GM12878 (cell line): Measurements from ENCODE around the gene RHOXF2B. TPM values are rescaled to one million over a fixed set of nuclear protein-coding genes. Genes with fewer than 3 reads are reported as not detected.

Source experiments
- ATAC-seq: fragments of 200-7000 bp; cut with Tn5 transposase; 3 replicates; pipeline ENCODE4 v1.9.1; 2020; ENCODE audit warnings: mild to moderate bottlenecking, moderate library complexity
- BruUV-seq: library from RNA; stranded (reverse); fragments of 400-500 nt; replicated peaks from 2 replicates; lab custom pipeline; 2021; lab: Mats Ljungman, UMichigan
- CTCF ChIA-PET: fragments of 300-600 bp; sonication (Branson Sonifier 250); formaldehyde crosslinking; extraction: SDS; loops from one replicate; lab custom pipeline; 2021; ENCODE audit warnings: inconsistent platforms; lab: Yijun Ruan, JAX
- POLR2A ChIA-PET: fragments of 350-600 bp; formaldehyde crosslinking; extraction: SDS; loops from one replicate; lab custom pipeline; 2021; ENCODE audit warnings: inconsistent platforms; lab: Charles Lee
- RAD21 ChIA-PET: fragments of 300-600 bp; sonication (Branson Sonifier 250); formaldehyde crosslinking; loops from one replicate; lab custom pipeline; 2023; ENCODE audit warnings: antibody characterized with exemption; ENCODE audit not compliant: unreplicated experiment; lab: Charles Lee
- SMC1A ChIA-PET: fragments of 300-600 bp; sonication (Branson Sonifier 250); formaldehyde crosslinking; loops from one replicate; lab custom pipeline; 2023; ENCODE audit not compliant: unreplicated experiment, uncharacterized antibody; lab: Charles Lee
- DNase-seq: peaks from one replicate; pipeline ENCODE4 v3.0.0-alpha.2; 2011; ENCODE audit warnings: low read depth, low spot score
- FAIRE-seq: peaks from 3 replicates; lab custom pipeline; 2011; peaks lifted over from hg19 to GRCh38; lab: Jason Lieb, UNC
- H2AFZ ChIP-seq: 2 replicates; pipeline ENCODE4 v1.6.0; 2011; ENCODE audit warnings: low read depth, low read length, control low read depth; ENCODE audit not compliant: control insufficient read depth
- H3K27ac ChIP-seq: 2 replicates; pipeline ENCODE4 v1.5.1; 2011; ENCODE audit warnings: control low read depth; ENCODE audit not compliant: control insufficient read depth, insufficient read depth
- H3K27me3 ChIP-seq, 2 experiments: replicated peaks in 1 of 2; 2 replicates each; pipeline versions ENCODE4 v1.6.0 to v1.6.1; 2011; ENCODE audit warnings: low read length in 1 of 2; ENCODE audit not compliant: control insufficient read depth in 2 of 2, insufficient read depth in 2 of 2
- H3K36me3 ChIP-seq, 2 experiments: 2 replicates each; pipeline ENCODE4 v1.5.1; 2011; ENCODE audit warnings: low read length in 1 of 2; ENCODE audit not compliant: control insufficient read depth in 2 of 2, insufficient read depth in 2 of 2
- H3K4me1 ChIP-seq: 2 replicates; pipeline ENCODE4 v1.6.1; 2011; ENCODE audit warnings: mild to moderate bottlenecking, low read length, moderate library complexity, mixed read lengths; ENCODE audit not compliant: control insufficient read depth, insufficient read depth
- H3K4me2 ChIP-seq: 2 replicates; pipeline ENCODE4 v1.6.0; 2011; ENCODE audit warnings: control low read depth; ENCODE audit not compliant: control insufficient read depth, insufficient read depth
- H3K4me3 ChIP-seq: fragments of 200-600 bp; sonication (generic); 2 replicates; pipeline ENCODE4 v1.5.1; 2016
- H3K79me2 ChIP-seq: 2 replicates; pipeline ENCODE4 v1.6.0; 2011; ENCODE audit warnings: low read length; ENCODE audit not compliant: control insufficient read depth, insufficient read depth
- H3K9ac ChIP-seq: 2 replicates; pipeline ENCODE4 v1.8.0; 2011; ENCODE audit warnings: low read length, control low read depth, mixed read lengths; ENCODE audit not compliant: control insufficient read depth, insufficient read depth
- H3K9me3 ChIP-seq: replicated peaks from 3 replicates; pipeline ENCODE4 v1.5.1; 2011; ENCODE audit warnings: mild to moderate bottlenecking, low read length; ENCODE audit not compliant: control insufficient read depth, insufficient read depth
- H4K20me1 ChIP-seq: 2 replicates; pipeline ENCODE4 v1.6.0; 2011; ENCODE audit not compliant: control insufficient read depth, insufficient read depth
- CBFB ChIP-seq: IDR thresholded peaks from 2 replicates; pipeline ENCODE4 v1.6.1; 2016; ENCODE audit warnings: antibody characterized with exemption, low read depth
- EED ChIP-seq: sonication (generic); IDR thresholded peaks from 2 replicates; pipeline ENCODE4 v1.6.1; 2016; ENCODE audit warnings: antibody characterized with exemption, low read depth
- EP300 ChIP-seq, 2 experiments: fragments of 150-350 bp in 1 of 2; IDR thresholded peaks; 2 replicates each; pipeline ENCODE4 v1.6.1; 2011 to 2012; ENCODE audit warnings: low read depth in 2 of 2, low read length in 2 of 2, borderline replicate concordance in 1 of 2, improper control_type of control experiment in 1 of 2, inconsistent platforms in 1 of 2; ENCODE audit not compliant: control insufficient read depth in 1 of 2
- GATAD2B ChIP-seq: fragments of 450-650 bp; conservative IDR thresholded peaks from 2 replicates; pipeline ENCODE4 v1.6.1; 2017; ENCODE audit warnings: low read depth, mild to moderate bottlenecking, moderate library complexity
- IRF5 ChIP-seq: fragments of 450-650 bp; IDR thresholded peaks from 2 replicates; pipeline ENCODE4 v1.6.1; 2017; ENCODE audit warnings: borderline replicate concordance
- KLF5 ChIP-seq: fragments of 450-650 bp; IDR thresholded peaks from 2 replicates; pipeline ENCODE4 v1.6.1; 2014; ENCODE audit warnings: mild to moderate bottlenecking; ENCODE audit not compliant: partially characterized antibody
- NR2C2 ChIP-seq: IDR thresholded peaks from 2 replicates; pipeline ENCODE4 v1.6.1; 2011; ENCODE audit warnings: borderline replicate concordance, low read depth; ENCODE audit not compliant: control insufficient read depth, insufficient read length
- PAX8 ChIP-seq: fragments of 450-650 bp; IDR thresholded peaks from 2 replicates; pipeline ENCODE4 v1.6.1; 2017; ENCODE audit warnings: mild to moderate bottlenecking, moderate library complexity
- SPI1 ChIP-seq: IDR thresholded peaks from 2 replicates; pipeline ENCODE4 v1.6.1; 2011; ENCODE audit warnings: low read depth, mild to moderate bottlenecking, low read length, moderate library complexity, borderline replicate concordance; ENCODE audit not compliant: insufficient read depth
- ZNF207 ChIP-seq: fragments of 450-650 bp; IDR thresholded peaks from 2 replicates; pipeline ENCODE4 v1.6.1; 2014; ENCODE audit warnings: antibody characterized with exemption, mild to moderate bottlenecking, borderline replicate concordance
- ZNF622 ChIP-seq: fragments of 450-650 bp; IDR thresholded peaks from 2 replicates; pipeline ENCODE4 v1.6.1; 2017; ENCODE audit warnings: mild to moderate bottlenecking, inconsistent platforms
- in situ Hi-C: fragments of 300-500 bp; cut with MboI; formaldehyde crosslinking; loops from 9 replicates; pipeline ENCODE4 v1.14.3; 2018; ENCODE audit warnings: mixed read lengths
- intact Hi-C: fragments of 100-400 bp; cut with micrococcal nuclease; formaldehyde crosslinking; loops from one replicate; pipeline ENCODE4 v1.14.2; 2022; ENCODE audit not compliant: unreplicated experiment
- polyA plus RNA-seq, 11 experiments: library from polyadenylated mRNA; depleted of rRNA in 4 of 11; unstranded in 6 of 11; stranded (reverse) in 5 of 11; fragments of >200 nt; fragmentation: Nextera tagmentation in 4 of 11; fragmentation: Illumina TruSeq in 1 of 11; extraction: Ambion mirVana in 4 of 11; extraction: Trizol in 1 of 11; gene quantifications; 1 replicate in 1 of 11; 2 replicates in 10 of 11; pipeline versions ENCODE4 v1.2.1 to v1.2.3, GENCODE V29; 2011 to 2016; ENCODE audit warnings: inconsistent platforms in 2 of 11, missing spikeins in 2 of 11, low read depth in 1 of 11
- total RNA-seq, 4 experiments: library from RNA; depleted of rRNA in 3 of 4; stranded (reverse); fragments of >200 nt in 3 of 4; fragmentation: Illumina TruSeq in 1 of 4; extraction: Trizol in 1 of 4; gene quantifications; 2 replicates each; pipeline versions ENCODE4 v1.2.1 to v1.2.3, GENCODE V29; 2013 to 2021

Gene RHOXF2B
- total and polyA plus RNA-seq, 10 of the 15 experiments (the other 5 are each of a cell fraction or from before 2014, with no cell fraction given) = 0.03 to 0.08 TPM; not detected in 8

GRCh38 chrX:120111611-120112010, 34.1 kb upstream of the RHOXF2B start:
- FAIRE-seq (no peak), ATAC-seq (no peak), DNase-seq (no peak)
- no peak overlapping the region for H2AFZ ChIP-seq
- no peaks in the 10 kb centered on the region; the same call in 2 of the 3 replicates for H3K9me3 ChIP-seq
- TF ChIP-seq ZNF622 (no peak), EP300 (IDR thresholded peaks at IDR 0.05; ENCODE audit: borderline replicate concordance in 1 of 2, control insufficient read depth in 1 of 2, low read depth in 2 of 2, low read length in 2 of 2) (no peak), PAX8 (no peak), EED (no peak), GATAD2B (no peak), NR2C2 (no peak), IRF5 (no peak), KLF5 (no peak), ZNF207 (no peak), CBFB (no peak), SPI1 (no peak)
- ChIA-PET RAD21 (no interaction called here), CTCF (no interaction called here), SMC1A (interaction anchor here (0.6 to 1.0 kb wide), 2 partner anchors 23 to 495 kb away, joined by 3 read pairs; no protein-coding TSS in a partner anchor), POLR2A (no interaction called here)
- no peak overlapping the region for H3K9ac ChIP-seq
- H3K27me3 ChIP-seq = no peaks in the 10 kb centered on the region
- H3K4me2 ChIP-seq = no peak overlapping the region
- H3K36me3 ChIP-seq = no peaks in the 10 kb centered on the region
- no peaks in the 10 kb centered on the region for H3K79me2 ChIP-seq
- in situ Hi-C loops = loop anchor here (25.0 kb wide), 1 partner anchor 101 kb away; no protein-coding TSS in a partner anchor
- intact Hi-C loops = no loop called here
- H4K20me1 ChIP-seq = no peaks in the 10 kb centered on the region
- no peak overlapping the region for H3K27ac ChIP-seq
- no TSS peak for BruUV-seq
- H3K4me1 ChIP-seq = no peaks in the 10 kb centered on the region
- no peak overlapping the region for H3K4me3 ChIP-seq
